Endothelial cell (in vitro differentiated cells): ENCODE results near the gene CUL9. TPM values are rescaled to one million over a fixed set of nuclear protein-coding genes. Genes with fewer than 3 reads are reported as not detected.

Source experiments
- DNase-seq: peaks from one replicate; pipeline ENCODE4 v3.0.0; 2021; ENCODE audit warnings: low spot score
- H3K27ac Mint-ChIP-seq: one replicate; pipeline ENCODE4 v1.8.0; 2021; ENCODE audit warnings: mixed read lengths, inconsistent platforms; ENCODE audit not compliant: unreplicated experiment
- H3K27me3 Mint-ChIP-seq: one replicate; pipeline ENCODE4 v1.8.0; 2021; ENCODE audit warnings: mild to moderate bottlenecking, moderate library complexity, mixed read lengths, inconsistent platforms; ENCODE audit not compliant: unreplicated experiment
- H3K36me3 Mint-ChIP-seq: one replicate; pipeline ENCODE4 v1.8.0; 2021; ENCODE audit warnings: mild to moderate bottlenecking, low read depth, mixed read lengths, inconsistent platforms; ENCODE audit not compliant: unreplicated experiment
- H3K4me1 Mint-ChIP-seq: one replicate; pipeline ENCODE4 v1.8.0; 2021; ENCODE audit warnings: mild to moderate bottlenecking, mixed read lengths, inconsistent platforms; ENCODE audit not compliant: unreplicated experiment
- H3K4me3 Mint-ChIP-seq: one replicate; pipeline ENCODE4 v1.8.0; 2021; ENCODE audit warnings: mild to moderate bottlenecking, mixed read lengths, inconsistent platforms; ENCODE audit not compliant: unreplicated experiment
- H3K9me3 Mint-ChIP-seq: one replicate; pipeline ENCODE4 v1.8.0; 2021; ENCODE audit warnings: mixed read lengths, inconsistent platforms; ENCODE audit not compliant: unreplicated experiment
- CTCF ChIP-seq: fragments of 200-600 bp; sonication (generic); IDR thresholded peaks from one replicate; pipeline ENCODE4 v1.5.0; 2021; ENCODE audit warnings: antibody characterized with exemption; ENCODE audit not compliant: unreplicated experiment
- total RNA-seq: library from RNA; stranded (reverse); fragmentation: NEBNext Ultra II Directional; extraction: Animal tissue kit (Norgen Biotek cat#: 25700); gene quantifications from one replicate; pipeline ENCODE4 v1.2.1, GENCODE V29; 2021; ENCODE audit not compliant: unreplicated experiment

The CUL9 gene
- total RNA-seq, 1 donor from 2014 or later: 55.4 TPM

- DNase-seq: no peak
- no peak overlapping the region for H3K4me3 Mint-ChIP-seq
Measured at GRCh38 chr6:43253401-43253800, 71.4 kb downstream of the CUL9 start.

DNA sequence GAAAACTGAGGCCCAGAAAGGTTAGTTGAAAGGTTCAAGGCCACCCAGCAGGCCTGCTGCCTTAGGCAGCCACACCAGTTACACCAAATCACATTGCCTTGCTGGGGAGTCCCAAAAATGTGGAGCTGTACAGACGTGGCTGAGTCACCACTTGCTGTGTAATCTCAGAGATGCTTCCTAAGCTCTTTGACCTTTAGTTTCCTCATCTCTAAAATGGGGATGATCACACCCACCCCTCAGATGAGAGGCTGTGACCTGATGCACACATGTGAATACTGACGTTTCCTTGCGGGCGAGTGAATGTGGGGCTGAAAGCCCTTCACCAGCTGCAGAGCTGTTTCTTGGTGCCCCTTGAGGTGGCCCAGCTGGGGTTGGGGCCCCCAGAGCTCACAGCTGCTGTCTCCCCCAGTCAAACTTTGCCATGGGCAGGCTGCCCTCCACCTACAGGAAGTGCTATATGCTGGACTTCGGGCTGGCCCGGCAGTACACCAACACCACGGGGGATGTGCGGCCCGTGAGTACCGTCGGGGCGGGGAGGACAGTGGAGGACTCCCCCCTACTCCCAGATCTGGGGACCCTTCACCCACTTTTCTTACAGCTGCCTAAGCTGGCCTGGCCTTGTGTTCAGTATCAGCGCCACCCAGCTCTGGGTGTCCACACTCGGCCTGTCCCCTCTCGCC lies 72.3 kb downstream of the CUL9 start:
- no peak overlapping the region for H3K27ac Mint-ChIP-seq

More at GRCh38 chr6:43253401-43253800, 71.4 kb downstream of the CUL9 start:
- H3K27me3 Mint-ChIP-seq: peaks cover 15% of the 10 kb centered on the region
- no peak overlapping the region for H3K27ac Mint-ChIP-seq
- TF ChIP-seq CTCF: no peak
- no peaks in the 10 kb centered on the region for H3K36me3 Mint-ChIP-seq
- no peaks in the 10 kb centered on the region for H3K9me3 Mint-ChIP-seq
- H3K4me1 Mint-ChIP-seq: peaks cover 14% of the 10 kb centered on the region

DNA sequence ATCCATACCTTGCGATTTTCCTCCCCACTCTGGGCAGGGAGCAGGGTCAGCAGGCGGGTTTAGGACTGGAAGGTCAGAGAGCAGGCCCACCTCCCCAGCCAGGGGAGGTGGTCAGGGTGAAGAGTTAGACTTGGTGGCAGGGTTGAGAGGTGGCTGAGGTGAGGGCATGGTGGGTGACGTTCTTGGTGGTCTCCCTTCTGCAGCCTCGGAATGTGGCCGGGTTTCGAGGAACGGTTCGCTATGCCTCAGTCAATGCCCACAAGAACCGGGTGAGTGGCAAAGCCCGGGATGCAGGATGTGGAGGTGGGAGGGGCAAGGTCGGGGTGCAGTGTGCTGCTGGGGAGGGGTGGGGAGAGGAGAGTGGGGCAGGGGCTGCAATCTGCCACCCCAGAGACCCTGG lies 72.8 kb downstream of the CUL9 start:
- H3K36me3 Mint-ChIP-seq: no peaks in the 10 kb centered on the region
- peaks cover 14% of the 10 kb centered on the region for H3K4me1 Mint-ChIP-seq
- TF ChIP-seq CTCF: no peak
- no peaks in the 10 kb centered on the region for H3K9me3 Mint-ChIP-seq
- no peak overlapping the region for H3K27ac Mint-ChIP-seq
- DNase-seq: no peak
- H3K4me3 Mint-ChIP-seq: no peak overlapping the region
- H3K27me3 Mint-ChIP-seq: peaks cover 15% of the 10 kb centered on the region

More for the DNA sequence above, 72.3 kb downstream of the CUL9 start:
- Mint-ChIP-seq H3K9me3 (no peaks in the 10 kb centered on the region), H3K4me3 (no peak overlapping the region), H3K36me3 (no peaks in the 10 kb centered on the region), H3K27me3 (peaks cover 15% of the 10 kb centered on the region), H3K4me1 (peaks cover 14% of the 10 kb centered on the region)
- DNase-seq: no peak
- no peak for TF ChIP-seq CTCF

DNA sequence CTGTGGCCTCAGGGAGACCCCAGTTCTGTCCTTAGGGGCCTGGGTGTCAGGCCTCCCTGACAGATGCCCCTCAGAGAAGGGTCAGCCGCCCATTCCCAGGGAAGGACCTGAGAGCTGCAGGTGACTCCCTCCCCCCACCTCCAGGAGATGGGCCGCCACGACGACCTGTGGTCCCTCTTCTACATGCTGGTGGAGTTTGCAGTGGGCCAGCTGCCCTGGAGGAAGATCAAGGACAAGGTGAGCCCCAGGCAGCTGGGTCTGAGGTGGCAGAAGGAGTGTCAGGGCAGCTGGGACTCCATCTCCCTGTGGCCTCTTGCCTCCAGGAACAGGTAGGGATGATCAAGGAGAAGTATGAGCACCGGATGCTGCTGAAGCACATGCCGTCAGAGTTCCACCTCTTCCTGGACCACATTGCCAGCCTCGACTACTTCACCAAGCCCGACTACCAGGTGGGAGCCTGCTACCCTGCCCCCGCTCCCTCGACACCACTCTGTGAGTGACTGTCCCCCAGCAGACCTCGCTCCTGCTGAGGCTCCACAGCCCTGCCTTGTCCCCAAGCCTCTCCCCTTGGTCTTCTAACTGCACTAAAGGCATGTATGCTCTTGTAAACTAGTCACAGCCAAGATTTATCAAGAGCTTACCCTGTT lies 73.5 kb downstream of the CUL9 start:
- no peak for TF ChIP-seq CTCF
- no peak for DNase-seq
- no peak overlapping the region for H3K4me3 Mint-ChIP-seq
- H3K27me3 Mint-ChIP-seq: peaks cover 13% of the 10 kb centered on the region
- no peaks in the 10 kb centered on the region for H3K9me3 Mint-ChIP-seq
- no peak overlapping the region for H3K27ac Mint-ChIP-seq
- H3K36me3 Mint-ChIP-seq: no peaks in the 10 kb centered on the region
- peaks cover 14% of the 10 kb centered on the region for H3K4me1 Mint-ChIP-seq
